GM19467 (cell line): ENCODE data around the gene SLC17A3.

ENCODE experiments used
- ATAC-seq: cut with Tn5 transposase; IDR thresholded peaks from one replicate; pipeline ENCODE4 v1.9.1; 2021; ENCODE audit warnings: mild to moderate bottlenecking, moderate library complexity; ENCODE audit not compliant: unreplicated experiment

SLC17A3 gene, protein sequence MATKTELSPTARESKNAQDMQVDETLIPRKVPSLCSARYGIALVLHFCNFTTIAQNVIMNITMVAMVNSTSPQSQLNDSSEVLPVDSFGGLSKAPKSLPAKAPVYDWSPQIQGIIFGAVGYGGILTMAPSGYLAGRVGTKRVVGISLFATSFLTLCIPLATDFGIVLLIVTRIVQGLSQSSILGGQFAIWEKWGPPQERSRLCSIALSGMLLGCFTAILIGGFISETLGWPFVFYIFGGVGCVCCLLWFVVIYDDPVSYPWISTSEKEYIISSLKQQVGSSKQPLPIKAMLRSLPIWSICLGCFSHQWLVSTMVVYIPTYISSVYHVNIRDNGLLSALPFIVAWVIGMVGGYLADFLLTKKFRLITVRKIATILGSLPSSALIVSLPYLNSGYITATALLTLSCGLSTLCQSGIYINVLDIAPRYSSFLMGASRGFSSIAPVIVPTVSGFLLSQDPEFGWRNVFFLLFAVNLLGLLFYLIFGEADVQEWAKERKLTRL

DNA sequence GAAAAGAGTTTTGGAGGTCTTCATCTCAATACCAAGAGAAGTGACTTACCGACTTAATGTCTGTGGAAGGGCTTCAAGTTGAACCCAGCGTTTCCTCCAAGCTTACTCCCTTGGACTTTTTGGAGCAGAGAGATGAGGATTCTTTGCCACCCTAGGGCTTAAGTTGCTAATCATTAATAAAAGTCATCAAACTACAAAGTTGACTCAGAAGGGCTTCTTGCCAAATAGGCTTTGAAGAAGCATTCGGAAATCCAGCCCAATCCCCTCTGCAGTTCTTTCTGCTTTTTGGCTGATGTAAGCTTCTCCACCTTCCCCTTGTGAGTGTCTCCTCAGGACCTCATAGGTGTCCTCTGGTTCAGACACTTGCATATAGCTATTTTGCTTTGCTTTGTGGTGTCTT, at the start of gene SLC17A3:
Gene SLC17A3 (minus strand): TSS at position 126 of the 400 bp plus-strand sequence. CDS start 5,856 bp downstream, outside the sequence.
- ATAC-seq: no peak

DNA sequence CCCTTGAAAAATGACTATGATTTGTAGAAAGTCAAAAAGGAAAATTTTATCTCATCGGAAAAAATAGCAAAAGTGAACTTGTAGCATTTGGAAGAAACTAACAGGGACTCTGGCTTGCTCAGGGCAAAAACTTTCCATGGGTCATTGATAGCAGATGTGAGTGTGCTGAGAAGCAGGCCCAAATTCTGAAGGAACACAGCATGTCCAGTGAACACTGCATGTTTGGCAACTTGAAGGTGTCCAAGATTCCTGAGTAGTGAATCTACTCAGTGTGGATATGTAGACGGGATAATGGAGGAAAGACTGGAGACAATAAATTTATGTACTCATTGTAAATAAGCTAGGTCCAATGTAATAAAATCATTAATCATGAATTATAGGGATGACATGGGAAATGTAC, 48.3 kb upstream of the SLC17A3 start:
- ATAC-seq: no peak

DNA sequence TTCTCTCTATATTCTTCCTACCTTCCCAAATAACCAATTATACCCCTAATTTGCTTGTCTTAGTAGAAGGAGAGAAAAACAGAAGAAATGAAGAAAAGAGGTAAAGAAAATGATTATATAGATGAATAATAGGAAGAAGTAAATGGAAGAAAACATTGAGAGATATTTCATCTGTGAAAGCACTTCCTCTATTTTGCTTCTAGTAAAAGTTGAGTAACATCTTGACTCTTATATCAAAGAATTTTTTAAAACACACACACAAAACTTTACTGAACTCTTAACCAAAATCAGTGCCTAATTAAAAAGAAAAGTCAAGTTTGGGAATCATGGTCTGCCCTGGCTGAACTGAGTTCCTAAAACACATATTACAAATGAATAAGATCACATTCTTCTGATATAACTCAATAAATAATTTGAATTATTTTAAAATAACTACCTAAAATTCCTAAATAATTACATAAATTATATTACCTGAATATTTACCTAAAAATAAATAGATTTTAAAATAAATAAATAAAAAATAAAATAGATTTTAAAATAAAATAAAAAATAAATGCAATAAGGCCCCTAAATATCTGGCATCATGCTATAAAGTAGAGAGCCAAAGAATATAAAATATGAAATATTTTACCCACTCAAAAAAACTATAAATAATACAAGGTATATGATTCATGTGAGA, 47.6 kb upstream of the SLC17A3 start:
- no peak for ATAC-seq

DNA sequence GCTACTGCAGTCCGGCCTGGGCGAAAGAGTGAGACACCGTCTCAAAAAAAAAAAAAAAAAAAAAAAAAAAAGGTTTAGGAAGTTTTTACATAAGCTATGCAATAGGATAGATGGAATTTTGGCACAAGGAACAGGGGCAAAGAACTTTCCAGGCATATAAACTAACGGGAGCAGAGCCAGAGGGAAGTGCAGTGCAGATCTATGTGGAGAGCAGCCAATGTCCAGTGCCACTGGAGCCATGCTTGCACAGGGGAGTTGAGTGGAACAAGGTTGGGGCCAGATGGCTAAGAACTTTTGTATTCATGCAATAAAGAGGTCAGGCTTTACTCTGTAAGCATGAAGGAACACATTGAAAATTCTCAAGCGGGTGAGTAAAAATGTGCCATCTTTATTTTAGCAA, 45.6 kb upstream of the SLC17A3 start:
- no peak for ATAC-seq

DNA sequence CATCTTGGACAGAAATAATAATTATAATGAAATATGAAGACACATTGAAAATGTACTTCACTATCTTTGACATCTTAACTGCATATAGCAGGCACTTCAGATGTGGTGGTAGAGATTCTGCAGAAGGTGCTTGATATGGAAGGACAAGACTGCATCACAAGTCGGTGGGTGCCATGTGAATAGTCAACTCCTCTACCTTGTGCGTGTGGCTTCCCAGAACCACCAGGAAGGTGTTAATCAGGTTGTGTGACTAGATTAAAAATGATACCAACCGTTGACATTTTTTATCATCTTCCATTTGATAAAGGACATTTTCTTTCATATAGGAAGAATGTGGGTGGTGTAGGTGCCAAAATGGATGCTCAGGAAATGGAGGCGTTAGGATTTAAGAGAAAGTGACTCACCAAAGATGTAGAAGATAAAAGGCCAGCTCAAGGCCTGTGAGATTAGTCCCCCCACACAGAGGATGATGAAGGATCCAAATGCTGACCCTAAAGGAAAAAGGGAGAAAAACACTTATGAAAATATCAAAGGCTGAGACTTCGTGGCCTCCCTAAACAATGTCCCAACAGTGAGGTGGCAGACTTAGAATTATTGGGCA, 44.1 kb upstream of the SLC17A3 start:
- no peak for ATAC-seq

DNA sequence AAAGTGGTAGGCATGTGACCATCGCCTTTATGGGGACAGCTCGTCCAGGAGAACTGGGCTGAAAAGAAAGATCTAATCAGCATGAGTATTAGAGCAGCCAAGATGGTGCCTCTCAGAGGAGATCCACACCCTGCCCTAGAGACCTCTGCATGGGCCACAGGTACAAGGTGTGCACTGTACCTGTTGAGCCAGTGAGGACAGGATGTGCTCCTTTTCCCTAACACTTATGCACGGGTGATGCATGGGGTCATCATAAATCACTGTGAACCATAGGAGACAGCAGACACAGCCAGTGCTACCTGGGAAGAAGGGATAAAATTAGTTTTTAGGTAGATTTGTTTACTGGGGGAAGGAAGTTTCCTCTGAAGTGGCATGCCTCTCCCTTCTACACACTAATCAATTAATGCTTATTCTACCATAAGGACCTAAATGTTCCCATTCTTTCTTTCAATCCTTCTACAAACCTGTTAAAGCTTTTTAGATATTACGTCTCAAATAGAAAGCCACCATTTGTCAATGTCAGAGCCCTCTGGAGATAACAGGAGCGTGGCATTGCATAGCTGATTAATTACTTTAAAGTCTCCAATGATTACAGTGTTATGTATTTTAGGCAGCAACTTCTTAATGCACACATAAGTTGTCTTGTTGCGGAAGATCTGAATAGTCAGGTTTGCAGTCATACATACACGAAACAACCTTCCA, 42.9 kb upstream of the SLC17A3 start:
- ATAC-seq: no peak

DNA sequence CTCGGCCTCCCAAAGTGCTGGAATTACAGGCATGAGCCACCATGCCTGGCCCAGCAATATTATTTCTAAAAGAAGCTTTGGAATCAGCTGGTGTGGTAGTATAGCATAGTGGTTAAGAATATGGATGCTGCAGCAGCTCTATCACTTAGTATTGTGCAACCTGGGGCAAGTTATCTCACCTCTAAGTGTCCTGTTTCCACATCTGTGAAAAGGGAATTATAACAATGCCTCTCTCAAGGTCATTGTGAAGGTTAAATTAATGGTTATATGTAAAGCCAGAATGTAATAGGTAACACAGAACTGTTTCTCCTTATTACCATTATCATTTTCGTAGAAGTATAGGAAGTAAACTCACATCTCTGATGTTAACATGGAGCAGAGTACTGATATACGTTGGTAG, 42.3 kb upstream of the SLC17A3 start:
- no peak for ATAC-seq

DNA sequence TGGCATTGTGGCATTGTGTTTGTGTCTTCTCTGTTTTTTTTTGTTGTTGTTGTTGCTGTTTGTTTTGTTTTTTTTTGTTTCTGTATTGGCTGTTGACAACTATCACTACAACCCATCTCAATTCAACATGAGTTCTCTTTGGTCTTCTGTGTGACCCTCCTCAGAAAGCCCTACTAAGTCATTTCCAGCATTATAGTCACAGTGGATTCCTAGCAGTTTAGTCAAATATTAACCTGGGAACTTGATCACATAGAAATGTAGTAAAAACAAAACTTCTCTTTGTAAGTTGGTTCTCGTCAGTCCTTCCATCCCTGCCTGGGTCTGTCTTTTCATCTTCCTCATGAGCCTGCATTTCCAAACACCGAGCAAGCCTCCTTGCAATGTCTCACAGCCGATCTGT, 39.7 kb upstream of the SLC17A3 start:
- ATAC-seq: no peak

DNA sequence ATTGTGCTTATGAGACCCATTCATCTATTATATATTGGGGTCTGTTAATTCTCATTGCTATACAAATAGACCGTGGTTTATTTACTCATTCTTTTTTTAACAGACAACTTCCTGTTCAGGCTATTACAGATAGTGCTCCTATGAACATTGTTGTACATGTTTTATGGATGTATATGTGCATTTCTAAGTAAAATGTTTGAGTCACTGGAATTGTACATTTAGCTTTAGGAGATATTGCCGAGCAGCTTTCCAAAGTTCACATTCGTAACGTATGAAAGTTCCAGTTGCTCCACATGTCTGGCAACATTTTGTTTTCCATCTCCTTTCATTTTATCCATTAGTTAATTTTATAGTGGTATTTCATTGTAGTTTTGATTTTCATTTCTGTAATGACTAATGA, 37.3 kb upstream of the SLC17A3 start:
- ATAC-seq: no peak

DNA sequence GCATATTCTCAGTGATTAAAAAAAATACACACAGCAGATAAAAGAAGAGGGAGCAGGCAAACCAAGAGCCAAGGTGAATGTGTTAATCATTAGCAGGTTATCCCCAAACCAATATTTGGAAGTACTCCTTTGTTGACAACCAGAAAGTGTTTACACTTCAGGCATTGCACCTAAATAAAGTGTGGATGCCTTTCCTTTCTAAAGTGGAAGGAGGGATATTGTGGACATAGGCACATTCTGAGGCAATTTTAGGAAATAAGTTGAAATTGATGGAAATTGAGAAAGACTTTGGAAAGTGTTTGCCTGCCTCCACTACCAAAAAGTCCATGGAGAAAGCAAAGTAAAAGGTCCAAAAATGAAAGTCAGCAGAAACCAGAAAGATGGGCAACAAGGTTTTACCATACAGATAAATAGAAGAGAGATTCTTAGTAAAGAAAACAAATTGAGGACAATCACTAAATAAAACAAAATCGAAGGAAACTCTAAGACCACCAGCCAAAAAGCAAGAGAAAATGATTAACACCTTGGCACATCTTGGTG, 33.5 kb upstream of the SLC17A3 start:
- no peak for ATAC-seq

DNA sequence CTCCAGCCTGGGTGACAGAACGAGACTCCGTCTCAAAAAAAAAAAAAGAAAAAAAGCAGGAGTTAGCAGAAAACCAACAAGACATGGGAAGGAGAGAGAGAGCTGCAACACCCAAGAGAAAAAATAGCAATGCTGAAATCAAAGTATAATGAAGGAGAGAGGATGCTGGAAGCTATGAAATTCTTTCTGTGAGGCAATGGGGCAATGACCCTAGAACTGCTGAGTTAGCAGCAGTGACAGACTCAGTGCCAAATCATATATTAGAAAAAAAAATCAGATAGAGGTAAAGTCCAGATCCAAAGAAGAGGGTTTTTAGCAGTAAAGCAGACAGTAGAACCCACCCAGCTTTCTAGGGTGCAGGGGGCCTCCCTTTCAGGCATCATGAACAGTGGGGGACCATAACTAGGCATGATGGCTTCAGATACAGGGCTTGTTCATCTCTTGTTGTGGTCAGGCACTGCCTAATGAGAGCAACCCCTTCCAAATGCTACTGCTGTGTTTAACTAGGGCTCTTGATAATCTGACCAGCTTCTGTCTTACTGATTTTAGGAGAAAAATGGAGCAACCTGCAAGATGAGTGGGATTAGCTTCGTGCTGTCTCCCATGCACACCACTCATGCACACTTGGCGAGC, 29.5 kb upstream of the SLC17A3 start:
- no peak for ATAC-seq

DNA sequence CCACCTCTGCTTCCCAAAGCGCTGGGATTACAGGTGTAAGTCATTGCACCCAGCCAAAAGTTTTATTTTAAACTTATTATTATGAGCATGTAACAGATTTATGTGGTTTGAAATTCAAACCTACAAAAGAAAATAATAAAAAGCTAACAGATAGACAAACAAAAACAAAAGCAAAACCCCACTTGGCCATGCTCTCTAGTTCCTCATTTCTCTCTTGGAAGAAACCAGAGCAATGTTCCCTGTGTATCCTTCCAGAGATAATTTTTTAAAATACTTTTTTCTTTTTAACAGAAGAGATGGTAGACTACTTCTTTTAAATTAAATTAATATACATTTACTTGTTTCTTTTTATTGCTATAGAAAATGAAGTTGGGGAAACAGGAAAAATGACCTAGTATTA, 28.0 kb upstream of the SLC17A3 start:
- no peak for ATAC-seq

DNA sequence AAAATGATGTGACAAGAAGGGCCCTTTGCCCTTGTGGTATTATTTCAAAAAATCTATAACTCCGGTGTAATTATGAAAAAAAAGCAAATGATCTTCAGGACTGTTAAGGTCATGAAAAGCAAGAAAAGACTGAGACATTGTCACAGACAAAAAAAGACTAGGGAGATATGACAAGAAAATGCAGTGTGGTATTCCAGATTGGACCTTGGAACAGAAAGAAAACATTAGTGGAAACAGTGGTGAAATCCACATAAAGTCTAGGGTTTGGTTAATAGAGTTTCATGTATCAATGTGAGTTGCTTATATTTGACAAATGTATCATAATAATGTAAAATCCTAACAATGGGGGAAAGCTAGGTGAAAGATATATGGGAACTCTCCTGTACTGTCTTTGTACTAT, 26.8 kb upstream of the SLC17A3 start:
- ATAC-seq: no peak

DNA sequence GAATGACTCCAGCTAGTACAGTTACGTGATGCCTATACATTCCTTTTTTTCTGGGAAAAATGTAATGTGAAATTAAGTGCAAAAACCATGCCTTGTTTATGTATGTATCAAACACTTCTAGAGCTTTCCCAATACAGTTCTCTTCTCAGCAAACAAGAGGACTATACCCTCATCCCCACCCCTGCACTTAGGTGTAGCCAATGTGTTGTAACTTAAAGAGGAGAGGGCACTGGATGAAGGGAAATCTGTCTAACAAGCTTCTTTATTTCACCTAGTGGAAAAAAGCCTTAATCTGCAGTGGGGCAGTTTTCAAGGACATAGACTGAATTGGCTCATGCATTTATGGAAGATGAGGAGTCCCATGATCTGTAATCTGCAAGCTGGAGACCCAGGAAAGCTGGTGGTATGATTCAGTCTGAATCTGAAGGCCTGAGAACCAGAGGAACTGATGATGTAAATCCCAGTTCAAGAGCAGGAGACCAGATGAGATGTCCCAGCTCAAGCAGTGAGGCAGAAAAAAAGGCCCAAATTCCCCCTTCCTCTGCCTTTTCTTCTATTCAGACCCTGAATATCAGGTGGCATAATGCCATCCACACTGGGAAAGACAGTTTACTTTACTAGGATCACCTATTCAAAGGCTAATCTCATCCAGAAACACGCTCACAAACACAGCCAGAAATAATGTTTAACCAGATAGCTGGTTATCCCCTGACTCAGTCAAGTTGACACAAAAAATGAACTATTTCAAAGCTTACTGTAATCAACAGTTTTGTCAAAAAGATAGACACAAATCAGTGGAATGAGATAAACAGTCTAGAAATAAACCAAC, 25.8 kb upstream of the SLC17A3 start:
- no peak for ATAC-seq

DNA sequence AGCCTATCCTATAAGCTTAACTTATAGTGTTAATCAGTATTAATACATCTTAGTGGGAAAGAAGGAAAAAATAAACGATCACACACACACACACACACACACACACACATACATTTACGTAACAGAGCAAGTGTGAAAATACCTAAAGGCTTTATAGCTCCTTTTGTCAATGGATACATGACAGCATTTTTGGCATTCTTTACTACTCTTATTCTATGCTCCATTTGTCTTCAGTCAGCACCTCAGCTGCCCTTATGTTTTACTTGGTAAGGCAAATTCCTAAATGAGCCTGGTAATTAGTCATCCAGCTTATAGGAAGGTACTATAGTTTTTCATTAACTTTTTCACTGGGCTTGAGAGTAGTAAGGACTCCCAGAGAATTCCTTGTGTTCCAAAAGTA, 25.1 kb upstream of the SLC17A3 start:
- ATAC-seq: no peak

DNA sequence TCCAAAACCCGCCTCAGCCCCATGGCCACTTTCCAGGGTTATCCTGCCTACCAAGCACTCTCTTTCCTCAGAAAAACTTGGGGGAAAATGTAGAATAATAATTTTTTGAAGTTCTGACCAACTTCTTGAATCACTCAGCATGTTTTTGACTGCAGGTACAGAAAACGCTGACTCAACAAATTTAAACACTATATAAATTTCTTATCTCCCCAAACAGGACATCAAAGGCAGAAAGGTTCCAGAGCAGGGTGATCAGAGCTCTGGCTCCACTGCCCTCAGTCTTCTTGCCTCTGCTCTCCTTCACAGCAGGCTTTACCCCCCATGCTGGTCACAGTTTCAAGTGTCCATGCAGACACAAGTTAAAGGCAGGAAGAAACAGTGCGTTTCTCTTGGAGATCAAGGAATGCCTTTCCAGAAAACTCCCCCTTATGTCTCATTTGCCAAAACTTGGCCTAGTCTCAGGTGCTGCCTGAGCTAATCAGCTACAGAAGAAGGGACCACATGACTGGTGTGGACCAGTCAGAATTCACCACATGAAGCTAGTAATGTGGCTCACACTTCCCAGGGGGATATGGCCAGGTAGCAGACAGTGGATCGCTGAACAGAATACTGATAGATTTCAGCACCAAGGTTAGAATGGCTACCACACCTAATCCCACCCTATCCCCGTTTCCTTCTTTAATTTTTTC, 24.4 kb upstream of the SLC17A3 start:
- ATAC-seq: no peak

DNA sequence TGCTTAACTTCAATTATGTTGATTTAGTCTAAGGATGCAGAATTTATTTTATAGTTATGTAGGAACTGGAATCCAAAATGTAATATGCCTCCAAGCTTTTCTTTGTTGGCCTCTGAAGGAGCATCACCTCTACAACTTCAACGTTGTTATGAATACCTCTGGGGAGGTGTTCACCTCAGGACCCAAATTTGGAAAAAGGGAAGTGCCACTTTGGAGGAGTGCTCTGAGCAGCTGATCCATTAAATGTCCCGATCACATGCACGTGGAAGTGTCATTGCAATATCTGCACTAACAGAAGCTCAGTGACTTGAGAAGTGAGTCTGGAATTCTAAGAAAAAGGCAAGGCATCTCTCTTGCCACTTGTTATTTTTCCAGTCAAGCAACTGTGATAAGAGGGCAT, 22.2 kb upstream of the SLC17A3 start:
- no peak for ATAC-seq

DNA sequence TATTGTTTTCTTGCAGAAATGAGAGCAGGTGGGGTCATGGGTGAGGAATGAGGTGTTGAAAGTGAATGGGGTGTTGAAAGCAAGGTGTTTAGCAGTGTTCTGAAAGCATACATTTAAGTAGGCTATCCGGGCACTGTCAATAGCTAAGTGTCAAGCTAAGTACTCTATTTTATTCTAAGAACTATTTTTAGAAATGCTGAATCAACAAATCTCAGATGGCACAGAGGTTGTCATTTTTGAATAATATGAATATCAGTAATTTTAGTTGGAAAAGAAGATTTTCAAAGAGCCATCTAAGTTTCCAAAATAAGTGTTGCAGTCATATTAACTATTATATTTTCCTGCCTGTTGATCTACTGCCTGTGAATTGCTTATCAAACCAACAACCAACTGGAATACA, 21.7 kb upstream of the SLC17A3 start:
- no peak for ATAC-seq

DNA sequence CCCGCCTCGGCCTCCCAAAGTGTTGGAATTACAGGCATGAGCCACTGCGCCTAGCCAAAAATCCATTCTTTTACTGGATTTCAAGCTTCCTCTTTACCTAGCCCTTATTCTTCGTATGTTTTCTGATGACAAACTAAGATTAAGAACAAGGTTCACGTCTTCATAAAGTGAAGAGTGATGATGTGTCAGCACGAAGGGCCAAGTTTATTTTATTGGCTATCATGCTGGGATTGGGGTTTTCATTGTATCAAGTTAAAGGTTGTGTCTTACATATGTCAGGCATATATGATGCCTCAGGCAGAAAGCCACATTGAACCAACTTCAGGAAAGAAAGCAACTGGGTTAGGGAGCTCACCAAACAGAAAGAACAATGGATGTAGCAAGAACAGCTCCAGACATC, 19.7 kb upstream of the SLC17A3 start:
- no peak for ATAC-seq
